K562 (cell line): Measurements from ENCODE around the gene GAMT. TPM values are rescaled to one million over a fixed set of nuclear protein-coding genes. Genes with fewer than 3 reads are reported as not detected.
A peak's percentile ranks its signal among the peaks of the same experiment; 100 is the strongest.

Experiments used
- ATAC-seq: fragments of 200-7000 bp; cut with Tn5 transposase; 3 replicates; pipeline ENCODE4 v1.9.1; 2020; ENCODE audit warnings: moderate library complexity
- BruUV-seq: library from RNA; stranded (reverse); fragments of 400-500 nt; replicated peaks from 2 replicates; lab custom pipeline; 2021; lab: Mats Ljungman, UMichigan
- CTCF ChIA-PET: fragments of 300-600 bp; formaldehyde crosslinking; extraction: SDS; loops from one replicate; lab custom pipeline; 2021; ENCODE audit warnings: low intra/inter-chr PET ratio; lab: Yijun Ruan, JAX
- POLR2A ChIA-PET: fragments of 300-600, 350-650 bp; sonication (Branson Sonifier 250); formaldehyde crosslinking; extraction: SDS; loops from one replicate; lab custom pipeline; 2021; ENCODE audit warnings: antibody characterized with exemption, inconsistent platforms; lab: Yijun Ruan, JAX
- DNase-seq, 4 experiments: peaks; one replicate each; pipeline versions ENCODE4 v3.0.0 to v3.0.0-alpha.2; 2011 to 2018; ENCODE audit warnings: low spot score in 3 of 4, mixed read lengths in 3 of 4; ENCODE audit errors: extremely low read depth in 1 of 4
- FAIRE-seq: peaks from 2 replicates; lab custom pipeline; 2011; peaks lifted over from hg19 to GRCh38; lab: Jason Lieb, UNC
- H2AFZ ChIP-seq: 2 replicates; pipeline ENCODE4 v1.6.0; 2011; ENCODE audit warnings: low read depth, low read length, control low read depth, inconsistent platforms
- H3K27ac ChIP-seq: fragments of 200-600 bp; 3 replicates; pipeline ENCODE4 v1.8.0; 2011; ENCODE audit warnings: low read depth, mild to moderate bottlenecking, control low read depth, inconsistent platforms, low read length, moderate library complexity, mixed read lengths; ENCODE audit errors: extremely low read depth
- H3K27me3 ChIP-seq, 2 experiments: fragments of 300-600 bp in 1 of 2; 2 replicates in 1 of 2; 3 replicates in 1 of 2; pipeline versions ENCODE4 v1.6.0 to v1.8.0; 2011; ENCODE audit warnings: inconsistent platforms in 2 of 2, low read length in 2 of 2, mild to moderate bottlenecking in 1 of 2, mixed read lengths in 1 of 2, moderate library complexity in 1 of 2; ENCODE audit not compliant: control insufficient read depth in 2 of 2, insufficient read depth in 2 of 2
- H3K36me3 ChIP-seq: fragments of 300-600 bp; 3 replicates; pipeline ENCODE4 v1.8.0; 2011; ENCODE audit warnings: mild to moderate bottlenecking, low read length, inconsistent platforms; ENCODE audit not compliant: control insufficient read depth, insufficient read depth
- H3K4me1 ChIP-seq, 2 experiments: fragments of 200-600 bp in 1 of 2; replicated peaks in 1 of 2; 2 replicates in 1 of 2; 3 replicates in 1 of 2; pipeline versions ENCODE4 v1.5.1 to v1.8.0; 2011; ENCODE audit warnings: inconsistent platforms in 2 of 2, low read length in 2 of 2, mild to moderate bottlenecking in 1 of 2, mixed read lengths in 1 of 2, moderate library complexity in 1 of 2; ENCODE audit not compliant: control insufficient read depth in 2 of 2, insufficient read depth in 2 of 2
- H3K4me2 ChIP-seq: 2 replicates; pipeline ENCODE4 v1.6.1; 2011; ENCODE audit warnings: low read length, control low read depth, inconsistent platforms, mixed read lengths; ENCODE audit not compliant: insufficient read depth
- H3K4me3 ChIP-seq: fragments of 200-600 bp; sonication (generic), shearing (Covaris generic); 2 replicates; pipeline ENCODE4 v1.5.1; 2016; ENCODE audit warnings: control low read depth, inconsistent platforms
- H3K79me2 ChIP-seq: fragments of 200-600 bp; 3 replicates; pipeline ENCODE4 v1.8.0; 2011; ENCODE audit warnings: low read length, inconsistent platforms; ENCODE audit not compliant: control insufficient read depth, insufficient read depth
- H3K9ac ChIP-seq, 2 experiments: 2 replicates each; pipeline versions ENCODE4 v1.6.0 to v1.6.1; 2011; ENCODE audit warnings: low read depth in 2 of 2, low read length in 2 of 2, control low read depth in 1 of 2, inconsistent platforms in 1 of 2, mild to moderate bottlenecking in 1 of 2, mixed read lengths in 1 of 2; ENCODE audit not compliant: insufficient read depth in 1 of 2
- H3K9me1 ChIP-seq: one replicate; pipeline ENCODE4 v1.6.0; 2011; ENCODE audit warnings: inconsistent platforms, mild to moderate bottlenecking, low read length, moderate library complexity; ENCODE audit not compliant: control insufficient read depth, insufficient read depth
- H3K9me3 ChIP-seq: replicated peaks from 2 replicates; pipeline ENCODE4 v1.5.1; 2011; ENCODE audit warnings: low read depth, low read length, inconsistent platforms; ENCODE audit not compliant: control insufficient read depth, insufficient read depth
- H4K20me1 ChIP-seq: replicated peaks from 2 replicates; pipeline ENCODE4 v1.6.1; 2011; ENCODE audit warnings: low read length, inconsistent platforms, mixed read lengths; ENCODE audit not compliant: control insufficient read depth, insufficient read depth
- FOXJ2 ChIP-seq: fragments of 200-800 bp; sonication (Bioruptor generic); IDR thresholded peaks from 2 replicates; pipeline ENCODE4 v1.6.1; 2016; ENCODE audit warnings: missing genetic modification characterization, missing compliant biosample characterization
- POLR2G ChIP-seq: fragments of 200-400 bp; formaldehyde crosslinking; IDR thresholded peaks from 2 replicates; pipeline ENCODE4 v1.6.1; 2017; ENCODE audit warnings: low read depth, mild to moderate bottlenecking, antibody characterized with exemption, low read length, moderate library complexity
- RBM22 ChIP-seq: fragments of 200-400 bp; formaldehyde crosslinking; IDR thresholded peaks from 2 replicates; pipeline ENCODE4 v1.6.1; 2018; ENCODE audit warnings: low read length, low read depth; ENCODE audit not compliant: poor library complexity, severe bottlenecking
- THRA ChIP-seq: fragments of 450-650 bp; IDR thresholded peaks from 2 replicates; pipeline ENCODE4 v1.6.1; 2017; ENCODE audit warnings: mild to moderate bottlenecking, moderate library complexity
- WGBS: fragments of 100-300 bp; shearing (Covaris generic); methylation state at CpG from one replicate; pipeline ENCODE4 v1.1.6; 2016; ENCODE audit warnings: low coverage, mixed read lengths; ENCODE audit not compliant: insufficient coverage; ENCODE audit errors: missing lambda C conversion rate; 5-methylcytosine and 5-hydroxymethylcytosine counted together
- in situ Hi-C: fragments of 300-500 bp; cut with MboI; formaldehyde crosslinking; loops from 4 replicates; pipeline ENCODE4 v1.15.0; 2018; ENCODE audit warnings: inconsistent platforms, mixed read lengths
- intact Hi-C: fragments of 100-400 bp; cut with micrococcal nuclease; formaldehyde crosslinking; loops from 2 replicates; pipeline ENCODE4 v1.14.2; 2022
- polyA plus RNA-seq, 8 experiments: library from polyadenylated mRNA; depleted of rRNA in 4 of 8; stranded (reverse) in 5 of 8; unstranded in 3 of 8; fragments of >200 nt; fragmentation: Nextera tagmentation in 2 of 8; fragmentation: Illumina TruSeq in 1 of 8; extraction: Ambion mirVana in 2 of 8; extraction: Trizol in 1 of 8; gene quantifications; 2 replicates each; pipeline versions ENCODE4 v1.2.1 to v1.2.3, GENCODE V29; 2011 to 2014; ENCODE audit warnings: inconsistent platforms in 1 of 8, missing spikeins in 1 of 8
- total RNA-seq, 7 experiments: library from RNA; depleted of rRNA in 6 of 7; stranded (reverse); fragments of >200 nt in 6 of 7; fragmentation: Illumina TruSeq in 2 of 7; extraction: Trizol in 2 of 7; gene quantifications; 2 replicates each; pipeline versions ENCODE4 v1.2.1 to v1.2.3, GENCODE V29; 2011 to 2021; ENCODE audit warnings: low replicate concordance in 1 of 7

GAMT gene
- total and polyA plus RNA-seq, 9 of the 15 experiments (the other 6 are each of a cell fraction or from before 2014, with no cell fraction given) = 1.3 to 35.3 (median 27.2) TPM

DNA sequence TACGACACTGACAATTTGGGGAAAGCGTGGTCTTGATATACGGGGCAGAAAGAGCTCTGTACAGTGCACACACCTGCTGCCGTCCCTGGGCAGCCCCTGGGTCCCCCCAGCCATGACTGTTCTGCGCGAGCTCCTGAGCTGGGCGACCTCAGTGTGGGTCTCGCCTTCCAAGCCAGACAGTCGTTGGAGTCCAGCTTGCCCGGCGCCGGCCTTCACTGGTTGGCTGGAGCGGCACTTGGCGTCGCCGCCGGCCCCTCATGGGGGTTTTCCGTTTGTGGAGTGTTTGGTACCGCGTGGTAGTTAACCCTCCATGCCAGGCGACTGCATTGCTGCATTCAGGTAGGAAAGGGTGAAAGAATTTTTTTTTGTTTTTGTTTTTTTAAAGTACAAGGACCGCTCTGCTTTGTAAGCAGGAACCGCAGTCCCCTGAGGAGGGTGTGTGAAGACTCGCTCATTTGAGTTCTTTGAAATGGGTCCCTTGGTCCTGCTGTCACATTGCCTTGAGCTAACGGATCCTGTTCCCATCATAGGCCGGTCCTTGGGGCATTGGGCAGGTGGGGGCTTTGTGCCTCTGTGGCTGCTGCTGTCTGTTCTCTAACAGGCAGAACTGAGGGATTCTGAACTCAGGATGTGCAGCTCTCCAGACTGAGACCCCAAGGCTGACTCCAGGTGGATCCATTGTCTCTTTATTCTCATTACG is 26.0 kb upstream of the GAMT start:
- BruUV-seq = no TSS peak
- Histone ChIP-seq H3K4me3 (no peak overlapping the region), H3K4me2 (no peak overlapping the region), H3K27me3 (no peaks in the 10 kb centered on the region), H3K9ac (0 out of 4 replicates have a peak overlapping the region, but pooled peaks of 1 of the 2 experiments have one; percentile 59), H3K9me3 (no peaks in the 10 kb centered on the region), H3K36me3 (peaks cover 92% of the 10 kb centered on the region), H3K79me2 (peaks cover 45% of the 10 kb centered on the region), H3K9me1 (peaks cover 5% of the 10 kb centered on the region), H3K27ac (no peak overlapping the region), H3K4me1 (peaks cover 0 to 51% of the 10 kb centered on the region in 2 experiments; a peak in 2 of 5 replicates), H2AFZ (no peak overlapping the region), H4K20me1 (peaks cover 18% of the 10 kb centered on the region)
- WGBS = 95% methylated on average over 23 of the region's 27 CpGs
- intact Hi-C loops (no loop called here), in situ Hi-C loops (no loop called here)
- ChIA-PET CTCF (no interaction called here), POLR2A (interaction anchor here (0.7 to 1.6 kb wide), 4 partner anchors 9 to 14 kb away, joined by 3 to 6 read pairs (median 4); no protein-coding TSS in a partner anchor)
- no peak for FAIRE-seq
- DNase-seq = no peak
- TF ChIP-seq FOXJ2 (tag) (no peak), POLR2G (peak; percentile 73), RBM22 (peak; percentile 86), THRA (no peak)
- ATAC-seq = no peak
